GM12875 (cell line): ENCODE measurements around the gene KREMEN1.

Source experiments
- H3K4me3 ChIP-seq: one replicate; pipeline ENCODE4 v1.5.1; 2011; ENCODE audit warnings: low read depth, low read length, control low read depth
- TF ChIP-seq, protein P1 (sequence below): IDR thresholded peaks from 2 replicates; pipeline ENCODE4 v1.5.1; 2011; ENCODE audit warnings: low read depth, mild to moderate bottlenecking, control low read depth, inconsistent platforms, low read length, moderate library complexity, borderline replicate concordance; ENCODE audit not compliant: insufficient read depth

Gene KREMEN1

DNA sequence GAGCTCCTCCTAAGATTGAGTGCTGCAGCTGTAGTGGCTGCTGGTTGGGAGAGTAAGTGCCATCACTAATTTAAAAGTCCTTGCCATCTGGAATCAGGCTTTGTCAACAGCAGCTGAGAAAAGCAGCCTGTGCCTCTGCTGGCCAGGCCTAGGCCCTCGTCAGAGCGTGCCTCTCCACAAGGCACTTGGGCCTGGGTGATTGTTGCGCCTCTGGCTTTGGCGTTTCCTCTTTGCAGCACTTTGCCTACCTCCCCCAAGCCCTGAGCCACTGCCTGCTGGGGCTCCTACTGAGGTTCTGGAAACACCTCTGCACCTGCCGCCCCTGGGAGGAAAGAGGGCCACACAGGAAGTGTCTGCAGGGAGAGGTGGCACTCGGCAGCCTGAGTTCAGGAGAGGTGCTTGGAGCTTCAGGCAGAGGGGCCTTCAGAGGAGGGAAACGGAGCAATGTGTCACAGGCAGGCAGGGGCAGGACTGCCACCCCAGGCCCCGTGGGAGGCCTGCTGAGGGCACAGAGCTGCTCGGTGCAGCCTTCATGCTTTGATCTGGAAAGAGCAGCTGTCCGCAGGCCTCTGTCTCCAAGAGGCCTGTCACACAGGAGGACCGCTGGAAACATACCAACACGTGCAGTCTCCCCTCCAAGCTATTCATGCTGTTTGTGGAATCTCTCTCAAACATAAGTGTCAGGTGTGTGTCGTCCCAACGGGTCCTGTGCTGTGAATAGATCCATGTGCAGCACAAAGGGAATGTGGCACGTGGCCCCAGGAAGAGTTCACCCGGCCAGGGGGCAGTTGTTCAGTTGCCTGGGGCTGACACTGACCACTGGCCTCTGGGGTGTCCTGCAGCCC, 71.3 kb downstream of the KREMEN1 start:
- TF ChIP-seq, protein P1, sequence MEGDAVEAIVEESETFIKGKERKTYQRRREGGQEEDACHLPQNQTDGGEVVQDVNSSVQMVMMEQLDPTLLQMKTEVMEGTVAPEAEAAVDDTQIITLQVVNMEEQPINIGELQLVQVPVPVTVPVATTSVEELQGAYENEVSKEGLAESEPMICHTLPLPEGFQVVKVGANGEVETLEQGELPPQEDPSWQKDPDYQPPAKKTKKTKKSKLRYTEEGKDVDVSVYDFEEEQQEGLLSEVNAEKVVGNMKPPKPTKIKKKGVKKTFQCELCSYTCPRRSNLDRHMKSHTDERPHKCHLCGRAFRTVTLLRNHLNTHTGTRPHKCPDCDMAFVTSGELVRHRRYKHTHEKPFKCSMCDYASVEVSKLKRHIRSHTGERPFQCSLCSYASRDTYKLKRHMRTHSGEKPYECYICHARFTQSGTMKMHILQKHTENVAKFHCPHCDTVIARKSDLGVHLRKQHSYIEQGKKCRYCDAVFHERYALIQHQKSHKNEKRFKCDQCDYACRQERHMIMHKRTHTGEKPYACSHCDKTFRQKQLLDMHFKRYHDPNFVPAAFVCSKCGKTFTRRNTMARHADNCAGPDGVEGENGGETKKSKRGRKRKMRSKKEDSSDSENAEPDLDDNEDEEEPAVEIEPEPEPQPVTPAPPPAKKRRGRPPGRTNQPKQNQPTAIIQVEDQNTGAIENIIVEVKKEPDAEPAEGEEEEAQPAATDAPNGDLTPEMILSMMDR, result no peak
- H3K4me3 ChIP-seq, result no peak overlapping the region

DNA sequence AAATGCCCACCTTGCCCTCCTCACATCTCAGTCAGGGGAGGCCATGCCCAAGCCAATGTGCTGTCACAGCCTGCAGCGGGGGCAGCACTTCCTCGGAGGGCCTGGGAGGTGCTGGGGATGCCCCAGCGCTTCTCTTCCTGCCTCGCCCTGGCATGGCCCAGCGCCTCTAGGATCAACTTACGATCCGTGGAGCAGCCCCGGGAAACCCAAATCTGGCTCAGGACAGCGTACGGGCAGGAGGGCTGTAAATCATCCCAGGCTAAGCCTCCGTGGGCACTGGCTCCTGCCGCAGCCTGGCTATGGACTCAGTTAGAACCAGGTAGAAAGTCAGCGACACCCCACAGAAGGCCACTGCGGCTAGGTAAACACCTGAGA, 71.9 kb downstream of the KREMEN1 start:
- TF ChIP-seq, protein P1, result no peak
- no peak overlapping the region for H3K4me3 ChIP-seq

DNA sequence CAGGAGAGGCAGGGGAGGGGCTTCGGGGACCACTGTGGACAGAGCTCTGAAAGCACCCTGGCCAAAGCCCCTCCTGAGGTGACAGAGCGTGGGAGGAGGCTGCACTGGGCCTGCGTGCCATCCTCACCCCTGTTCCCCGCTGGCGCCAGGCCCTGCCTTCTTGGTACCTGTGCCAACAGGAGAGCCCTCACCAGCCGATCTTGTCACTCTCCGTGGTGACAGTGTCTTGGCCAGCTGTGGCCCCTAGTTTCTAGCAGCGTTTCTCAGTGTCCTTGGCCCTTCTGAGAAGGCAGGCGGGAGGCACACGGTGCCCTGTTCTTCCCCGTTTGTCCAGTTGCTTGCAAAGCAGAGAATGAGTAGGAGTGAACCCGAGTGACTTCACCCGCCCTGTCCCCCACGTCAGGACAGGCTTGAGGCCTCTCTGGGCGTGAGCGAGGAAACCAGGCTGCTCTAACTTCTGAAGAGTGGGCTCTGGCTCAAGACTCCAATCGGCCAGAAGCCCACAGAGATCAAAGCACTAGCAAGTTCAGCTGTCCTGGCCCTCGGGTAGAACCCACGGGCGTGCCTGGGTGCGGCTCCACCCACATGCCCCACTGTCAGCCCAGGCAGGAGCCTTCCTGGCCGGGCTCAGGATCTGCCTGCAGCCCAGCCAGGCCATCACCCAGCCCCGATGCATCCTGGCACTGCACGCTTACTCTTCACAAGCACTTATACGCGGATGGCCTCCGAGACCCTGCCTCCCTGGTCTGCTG, 72.7 kb downstream of the KREMEN1 start:
- TF ChIP-seq, protein P1, result no peak
- H3K4me3 ChIP-seq, result no peak overlapping the region

DNA sequence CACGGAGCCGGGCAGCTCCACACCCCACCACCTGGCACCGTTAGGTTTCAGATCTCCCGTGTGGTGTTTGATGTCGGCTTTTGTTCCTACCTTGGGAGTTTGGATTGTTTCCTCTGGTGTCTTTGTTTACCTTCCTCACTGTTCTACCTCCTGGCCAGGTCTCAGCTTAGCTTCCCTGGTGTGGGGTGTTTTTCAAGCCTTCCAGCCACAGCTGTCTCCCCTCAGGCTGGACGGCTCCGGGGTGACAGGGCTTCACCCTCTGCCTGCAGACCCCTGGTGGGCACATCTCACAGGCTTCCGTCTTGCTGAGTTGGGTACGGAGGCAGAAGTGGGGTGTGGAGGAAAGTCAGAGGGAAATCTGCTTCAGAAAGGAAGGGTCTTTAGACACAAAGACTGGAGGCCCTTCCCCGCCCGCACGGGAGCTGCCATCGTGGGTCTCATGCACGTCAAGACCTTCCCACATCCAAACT, 73.3 kb downstream of the KREMEN1 start:
- no peak overlapping the region for H3K4me3 ChIP-seq
- TF ChIP-seq, protein P1, result no peak

DNA sequence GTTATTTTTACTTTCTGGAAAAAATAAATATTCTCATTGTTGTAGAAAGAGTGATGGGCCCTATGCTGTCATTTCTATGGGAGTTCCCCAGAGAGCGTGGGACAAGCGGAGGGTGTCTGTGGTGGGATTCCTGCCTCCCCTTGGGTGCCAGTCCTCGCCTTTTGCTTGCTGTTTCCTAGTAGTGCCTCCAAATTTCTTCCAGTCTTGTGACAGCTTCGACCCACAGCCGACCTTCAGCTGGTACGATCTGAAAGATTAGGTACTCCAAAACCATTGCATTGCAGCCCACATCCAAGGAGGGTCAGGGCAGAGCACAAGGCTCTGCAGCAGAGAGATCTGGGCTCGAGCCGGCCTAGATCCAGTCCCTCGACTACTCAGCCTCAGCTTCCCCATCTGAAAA, 73.9 kb downstream of the KREMEN1 start:
- no peak overlapping the region for H3K4me3 ChIP-seq
- TF ChIP-seq, protein P1, result no peak

DNA sequence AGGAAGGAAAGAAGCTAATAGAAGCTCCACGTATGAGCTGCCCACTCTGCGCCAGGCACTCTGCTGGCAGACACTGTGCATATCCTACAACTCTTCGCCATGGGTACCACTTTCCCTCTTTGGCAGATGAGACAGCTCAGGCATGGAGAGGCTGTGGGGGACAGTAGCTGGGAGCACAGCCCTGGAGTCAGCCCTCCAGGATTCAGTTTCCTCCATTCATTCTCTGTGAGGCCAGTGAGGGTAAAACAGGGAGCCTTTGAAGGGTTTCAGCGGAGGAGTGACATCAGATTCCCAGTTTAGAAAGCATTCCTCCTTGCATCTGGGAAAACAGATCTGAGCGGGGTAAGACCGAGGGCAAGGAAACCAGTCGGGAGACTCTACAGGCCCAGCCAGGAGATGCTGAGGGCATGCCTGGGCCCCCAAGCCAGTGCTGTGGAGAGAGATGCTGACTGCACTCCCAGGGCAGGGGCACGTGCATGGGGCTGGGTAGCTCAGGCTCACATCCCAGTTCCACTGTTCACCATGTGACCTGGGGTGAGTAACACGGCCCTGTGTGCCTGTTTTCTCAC, 74.6 kb downstream of the KREMEN1 start:
- H3K4me3 ChIP-seq, result no peak overlapping the region
- TF ChIP-seq, protein P1, result no peak
